K562 (cell line): ENCODE measurements around the gene VAT1L. TPM values are rescaled to one million over a fixed set of nuclear protein-coding genes. Genes with fewer than 3 reads are reported as not detected.

Experiments used
- ATAC-seq: fragments of 200-7000 bp; cut with Tn5 transposase; 3 replicates; pipeline ENCODE4 v1.9.1; 2020; ENCODE audit warnings: moderate library complexity
- BruUV-seq: library from RNA; stranded (reverse); fragments of 400-500 nt; replicated peaks from 2 replicates; lab custom pipeline; 2021; lab: Mats Ljungman, UMichigan
- CTCF ChIA-PET: fragments of 300-600 bp; formaldehyde crosslinking; extraction: SDS; loops from one replicate; lab custom pipeline; 2021; ENCODE audit warnings: low intra/inter-chr PET ratio; lab: Yijun Ruan, JAX
- POLR2A ChIA-PET: fragments of 300-600, 350-650 bp; sonication (Branson Sonifier 250); formaldehyde crosslinking; extraction: SDS; loops from one replicate; lab custom pipeline; 2021; ENCODE audit warnings: antibody characterized with exemption, inconsistent platforms; lab: Yijun Ruan, JAX
- DNase-seq, 4 experiments: peaks; one replicate each; pipeline versions ENCODE4 v3.0.0 to v3.0.0-alpha.2; 2011 to 2018; ENCODE audit warnings: low spot score in 3 of 4, mixed read lengths in 3 of 4; ENCODE audit errors: extremely low read depth in 1 of 4
- FAIRE-seq: peaks from 2 replicates; lab custom pipeline; 2011; peaks lifted over from hg19 to GRCh38; lab: Jason Lieb, UNC
- H2AFZ ChIP-seq: 2 replicates; pipeline ENCODE4 v1.6.0; 2011; ENCODE audit warnings: low read depth, low read length, control low read depth, inconsistent platforms
- H3K27ac ChIP-seq: fragments of 200-600 bp; 3 replicates; pipeline ENCODE4 v1.8.0; 2011; ENCODE audit warnings: low read depth, mild to moderate bottlenecking, control low read depth, inconsistent platforms, low read length, moderate library complexity, mixed read lengths; ENCODE audit errors: extremely low read depth
- H3K27me3 ChIP-seq, 2 experiments: fragments of 300-600 bp in 1 of 2; 2 replicates in 1 of 2; 3 replicates in 1 of 2; pipeline versions ENCODE4 v1.6.0 to v1.8.0; 2011; ENCODE audit warnings: inconsistent platforms in 2 of 2, low read length in 2 of 2, mild to moderate bottlenecking in 1 of 2, mixed read lengths in 1 of 2, moderate library complexity in 1 of 2; ENCODE audit not compliant: control insufficient read depth in 2 of 2, insufficient read depth in 2 of 2
- H3K36me3 ChIP-seq: fragments of 300-600 bp; 3 replicates; pipeline ENCODE4 v1.8.0; 2011; ENCODE audit warnings: mild to moderate bottlenecking, low read length, inconsistent platforms; ENCODE audit not compliant: control insufficient read depth, insufficient read depth
- H3K4me1 ChIP-seq, 2 experiments: fragments of 200-600 bp in 1 of 2; replicated peaks in 1 of 2; 2 replicates in 1 of 2; 3 replicates in 1 of 2; pipeline versions ENCODE4 v1.5.1 to v1.8.0; 2011; ENCODE audit warnings: inconsistent platforms in 2 of 2, low read length in 2 of 2, mild to moderate bottlenecking in 1 of 2, mixed read lengths in 1 of 2, moderate library complexity in 1 of 2; ENCODE audit not compliant: control insufficient read depth in 2 of 2, insufficient read depth in 2 of 2
- H3K4me2 ChIP-seq: 2 replicates; pipeline ENCODE4 v1.6.1; 2011; ENCODE audit warnings: low read length, control low read depth, inconsistent platforms, mixed read lengths; ENCODE audit not compliant: insufficient read depth
- H3K4me3 ChIP-seq: fragments of 200-600 bp; sonication (generic), shearing (Covaris generic); 2 replicates; pipeline ENCODE4 v1.5.1; 2016; ENCODE audit warnings: control low read depth, inconsistent platforms
- H3K79me2 ChIP-seq: fragments of 200-600 bp; 3 replicates; pipeline ENCODE4 v1.8.0; 2011; ENCODE audit warnings: low read length, inconsistent platforms; ENCODE audit not compliant: control insufficient read depth, insufficient read depth
- H3K9ac ChIP-seq, 2 experiments: 2 replicates each; pipeline versions ENCODE4 v1.6.0 to v1.6.1; 2011; ENCODE audit warnings: low read depth in 2 of 2, low read length in 2 of 2, control low read depth in 1 of 2, inconsistent platforms in 1 of 2, mild to moderate bottlenecking in 1 of 2, mixed read lengths in 1 of 2; ENCODE audit not compliant: insufficient read depth in 1 of 2
- H3K9me1 ChIP-seq: one replicate; pipeline ENCODE4 v1.6.0; 2011; ENCODE audit warnings: inconsistent platforms, mild to moderate bottlenecking, low read length, moderate library complexity; ENCODE audit not compliant: control insufficient read depth, insufficient read depth
- H3K9me3 ChIP-seq: replicated peaks from 2 replicates; pipeline ENCODE4 v1.5.1; 2011; ENCODE audit warnings: low read depth, low read length, inconsistent platforms; ENCODE audit not compliant: control insufficient read depth, insufficient read depth
- H4K20me1 ChIP-seq: replicated peaks from 2 replicates; pipeline ENCODE4 v1.6.1; 2011; ENCODE audit warnings: low read length, inconsistent platforms, mixed read lengths; ENCODE audit not compliant: control insufficient read depth, insufficient read depth
- ADNP ChIP-seq: fragments of 200-800 bp; sonication (Bioruptor generic); IDR thresholded peaks from 2 replicates; pipeline ENCODE4 v1.6.1; 2016; ENCODE audit warnings: missing genetic modification characterization, missing compliant biosample characterization
- CGGBP1 ChIP-seq: fragments of 250-450 bp; sonication (Bioruptor Pico); IDR thresholded peaks from 2 replicates; pipeline ENCODE4 v1.9.0; 2021; ENCODE audit warnings: mild to moderate bottlenecking
- DIDO1 ChIP-seq: fragments of 450-650 bp; IDR thresholded peaks from 2 replicates; pipeline ENCODE4 v1.6.1; 2016; ENCODE audit warnings: low read depth, missing biosample characterization, missing genetic modification characterization
- MCM3 ChIP-seq: fragments of 450-650 bp; IDR thresholded peaks from 2 replicates; pipeline ENCODE4 v1.6.1; 2016
- SAP30 ChIP-seq: fragments of 200-600 bp; sonication (generic); IDR thresholded peaks from 2 replicates; pipeline ENCODE4 v1.6.1; 2012; ENCODE audit warnings: borderline replicate concordance, low read depth, mild to moderate bottlenecking, moderate library complexity, low read length, control low read depth, inconsistent platforms; ENCODE audit not compliant: insufficient read depth, poor library complexity, severe bottlenecking
- SIN3A ChIP-seq, 2 experiments: fragments of 150-350 bp in 1 of 2; IDR thresholded peaks; 2 replicates each; pipeline ENCODE4 v1.6.1; 2011 to 2016; ENCODE audit warnings: borderline replicate concordance in 2 of 2, low read depth in 2 of 2, low read length in 2 of 2, mild to moderate bottlenecking in 2 of 2, moderate library complexity in 2 of 2; ENCODE audit not compliant: control insufficient read depth in 1 of 2
- TCFL5 ChIP-seq: fragments of 250-450 bp; sonication (Bioruptor Pico); conservative IDR thresholded peaks from 2 replicates; pipeline ENCODE4 v1.6.1; 2021; ENCODE audit warnings: mild to moderate bottlenecking, moderate library complexity, matching md5 sums
- ZBTB40 ChIP-seq, 2 experiments: fragments of 450-650 bp in 1 of 2; sonication (generic) in 1 of 2; formaldehyde crosslinking in 1 of 2; IDR thresholded peaks; 2 replicates each; pipeline versions ENCODE4 v1.7.1 to v1.9.0; 2016 to 2022; ENCODE audit warnings: inconsistent platforms in 1 of 2, mild to moderate bottlenecking in 1 of 2, missing genetic modification reagents in 1 of 2
- ZNF134 ChIP-seq: fragments of 250-450 bp; sonication (Bioruptor Pico); conservative IDR thresholded peaks from 2 replicates; pipeline ENCODE4 v1.4.0; 2020
- WGBS: fragments of 100-300 bp; shearing (Covaris generic); methylation state at CpG from one replicate; pipeline ENCODE4 v1.1.6; 2016; ENCODE audit warnings: low coverage, mixed read lengths; ENCODE audit not compliant: insufficient coverage; ENCODE audit errors: missing lambda C conversion rate; 5-methylcytosine and 5-hydroxymethylcytosine counted together
- in situ Hi-C: fragments of 300-500 bp; cut with MboI; formaldehyde crosslinking; loops from 4 replicates; pipeline ENCODE4 v1.15.0; 2018; ENCODE audit warnings: inconsistent platforms, mixed read lengths
- intact Hi-C: fragments of 100-400 bp; cut with micrococcal nuclease; formaldehyde crosslinking; loops from 2 replicates; pipeline ENCODE4 v1.14.2; 2022
- polyA plus RNA-seq, 8 experiments: library from polyadenylated mRNA; depleted of rRNA in 4 of 8; stranded (reverse) in 5 of 8; unstranded in 3 of 8; fragments of >200 nt; fragmentation: Nextera tagmentation in 2 of 8; fragmentation: Illumina TruSeq in 1 of 8; extraction: Ambion mirVana in 2 of 8; extraction: Trizol in 1 of 8; gene quantifications; 2 replicates each; pipeline versions ENCODE4 v1.2.1 to v1.2.3, GENCODE V29; 2011 to 2014; ENCODE audit warnings: inconsistent platforms in 1 of 8, missing spikeins in 1 of 8
- total RNA-seq, 7 experiments: library from RNA; depleted of rRNA in 6 of 7; stranded (reverse); fragments of >200 nt in 6 of 7; fragmentation: Illumina TruSeq in 2 of 7; extraction: Trizol in 2 of 7; gene quantifications; 2 replicates each; pipeline versions ENCODE4 v1.2.1 to v1.2.3, GENCODE V29; 2011 to 2021; ENCODE audit warnings: low replicate concordance in 1 of 7
- TF ChIP-seq, protein P1 (sequence below): sonication (generic); formaldehyde crosslinking; IDR thresholded peaks from 2 replicates; pipeline ENCODE4 v1.8.1; 2023; ENCODE audit warnings: mild to moderate bottlenecking, missing genetic modification reagents

Gene VAT1L
- total and polyA plus RNA-seq, 9 of the 15 experiments (the other 6 are each of a cell fraction or from before 2014, with no cell fraction given) = 0.01 TPM; not detected in 8

DNA sequence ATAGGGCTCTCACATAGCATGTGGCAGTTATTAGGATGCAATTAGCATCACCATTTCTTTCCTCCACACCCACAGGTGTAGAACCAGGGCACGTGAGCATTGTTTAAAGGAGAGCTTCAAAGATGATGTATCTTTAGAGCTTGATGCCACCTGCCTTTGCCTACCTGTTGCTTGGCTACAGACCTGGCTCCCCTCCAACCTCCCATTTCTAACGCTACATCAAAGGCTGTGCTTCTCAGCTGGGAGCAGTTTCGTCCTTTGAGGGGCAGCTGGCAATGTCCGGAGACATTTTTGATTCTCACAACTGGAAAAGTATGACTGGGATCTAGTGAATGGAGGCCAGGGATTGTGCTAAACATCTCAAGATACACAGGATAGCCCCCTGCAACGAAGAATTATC is 155.4 kb downstream of the VAT1L start:
- TF ChIP-seq, protein P1, sequence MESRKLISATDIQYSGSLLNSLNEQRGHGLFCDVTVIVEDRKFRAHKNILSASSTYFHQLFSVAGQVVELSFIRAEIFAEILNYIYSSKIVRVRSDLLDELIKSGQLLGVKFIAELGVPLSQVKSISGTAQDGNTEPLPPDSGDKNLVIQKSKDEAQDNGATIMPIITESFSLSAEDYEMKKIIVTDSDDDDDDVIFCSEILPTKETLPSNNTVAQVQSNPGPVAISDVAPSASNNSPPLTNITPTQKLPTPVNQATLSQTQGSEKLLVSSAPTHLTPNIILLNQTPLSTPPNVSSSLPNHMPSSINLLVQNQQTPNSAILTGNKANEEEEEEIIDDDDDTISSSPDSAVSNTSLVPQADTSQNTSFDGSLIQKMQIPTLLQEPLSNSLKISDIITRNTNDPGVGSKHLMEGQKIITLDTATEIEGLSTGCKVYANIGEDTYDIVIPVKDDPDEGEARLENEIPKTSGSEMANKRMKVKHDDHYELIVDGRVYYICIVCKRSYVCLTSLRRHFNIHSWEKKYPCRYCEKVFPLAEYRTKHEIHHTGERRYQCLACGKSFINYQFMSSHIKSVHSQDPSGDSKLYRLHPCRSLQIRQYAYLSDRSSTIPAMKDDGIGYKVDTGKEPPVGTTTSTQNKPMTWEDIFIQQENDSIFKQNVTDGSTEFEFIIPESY (CRISPR knock-in tag) = no peak
- TF ChIP-seq DIDO1 (tag) = no peak
- TF ChIP-seq SAP30 = no peak
- TF ChIP-seq ADNP = no peak
- no peak for TF ChIP-seq ZBTB40 (IDR thresholded peaks at IDR 0.05)
- no peak for TF ChIP-seq ZBTB40 (CRISPR knock-in tag; IDR thresholded peaks at IDR 0.05)
- no peak for TF ChIP-seq ZNF134
- TF ChIP-seq TCFL5 (CRISPR knock-in tag) = no peak
- TF ChIP-seq MCM3 = no peak
- no peak for TF ChIP-seq CGGBP1
- TF ChIP-seq SIN3A (IDR thresholded peaks at IDR 0.05; ENCODE audit: borderline replicate concordance in 2 of 2, control insufficient read depth in 1 of 2, low read depth in 2 of 2, low read length in 2 of 2) = no peak
- Histone ChIP-seq H3K9ac (no peak overlapping the region), H3K9me1 (no peaks in the 10 kb centered on the region), H4K20me1 (no peaks in the 10 kb centered on the region), H2AFZ (no peak overlapping the region), H3K36me3 (no peaks in the 10 kb centered on the region), H3K9me3 (no peaks in the 10 kb centered on the region), H3K27me3 (no peaks in the 10 kb centered on the region), H3K27ac (no peak overlapping the region), H3K4me2 (no peak overlapping the region), H3K79me2 (no peaks in the 10 kb centered on the region), H3K4me3 (no peak overlapping the region), H3K4me1 (no peaks in the 10 kb centered on the region)
- DNase-seq (no peak), ATAC-seq (no peak), FAIRE-seq (no peak)
- intact Hi-C loops (no loop called here), in situ Hi-C loops (no loop called here)
- 0% methylated on average over 5 of the region's 5 CpGs for WGBS
- ChIA-PET POLR2A (no interaction called here), CTCF (no interaction called here)
- no TSS peak for BruUV-seq
